HG02623 (cell line): ENCODE measurements around the gene SNX9.

Source experiments
- ATAC-seq: cut with Tn5 transposase; IDR thresholded peaks from one replicate; pipeline ENCODE4 v1.9.1; 2021; ENCODE audit warnings: moderate library complexity; ENCODE audit not compliant: unreplicated experiment

SNX9 gene

DNA sequence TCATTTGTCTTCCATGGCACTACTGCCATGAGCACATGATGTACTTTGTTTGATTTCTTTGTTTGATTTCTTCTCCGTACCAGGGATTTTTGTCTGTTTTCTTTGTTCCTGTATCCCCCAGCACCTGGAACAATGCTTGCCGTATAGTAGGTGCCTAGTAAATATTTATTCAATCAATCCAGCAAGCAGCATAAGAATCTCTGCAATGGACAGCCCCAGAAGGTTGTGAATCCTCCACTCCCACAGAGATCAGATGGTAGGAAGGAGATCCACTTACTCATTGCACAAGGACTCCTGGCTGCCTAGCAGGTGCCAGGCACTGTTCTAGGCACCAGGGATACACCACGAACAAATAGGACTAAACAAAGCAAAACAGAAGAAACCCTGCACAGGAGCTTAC is 151.9 kb downstream of the SNX9 start:
- no peak for ATAC-seq

DNA sequence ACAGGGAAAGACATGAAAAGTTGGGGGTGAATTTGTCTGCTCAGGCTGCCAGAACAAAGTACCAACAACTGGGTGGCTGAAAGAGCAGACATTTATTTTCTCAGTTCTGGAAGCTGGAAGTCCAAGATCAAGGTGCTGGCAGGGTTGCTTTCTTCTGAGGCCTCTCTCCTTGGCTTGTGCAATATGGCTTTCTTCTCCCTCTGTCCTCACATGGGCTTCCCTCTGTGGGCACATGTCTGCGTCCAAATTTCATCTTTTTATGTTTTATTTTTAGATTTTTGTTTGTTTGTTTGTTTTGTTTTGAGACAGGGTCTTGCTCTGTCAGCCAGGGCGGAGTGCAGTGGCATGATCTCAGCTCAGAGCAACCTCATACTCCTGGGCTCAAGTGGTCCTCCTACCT is 152.4 kb downstream of the SNX9 start:
- no peak for ATAC-seq

DNA sequence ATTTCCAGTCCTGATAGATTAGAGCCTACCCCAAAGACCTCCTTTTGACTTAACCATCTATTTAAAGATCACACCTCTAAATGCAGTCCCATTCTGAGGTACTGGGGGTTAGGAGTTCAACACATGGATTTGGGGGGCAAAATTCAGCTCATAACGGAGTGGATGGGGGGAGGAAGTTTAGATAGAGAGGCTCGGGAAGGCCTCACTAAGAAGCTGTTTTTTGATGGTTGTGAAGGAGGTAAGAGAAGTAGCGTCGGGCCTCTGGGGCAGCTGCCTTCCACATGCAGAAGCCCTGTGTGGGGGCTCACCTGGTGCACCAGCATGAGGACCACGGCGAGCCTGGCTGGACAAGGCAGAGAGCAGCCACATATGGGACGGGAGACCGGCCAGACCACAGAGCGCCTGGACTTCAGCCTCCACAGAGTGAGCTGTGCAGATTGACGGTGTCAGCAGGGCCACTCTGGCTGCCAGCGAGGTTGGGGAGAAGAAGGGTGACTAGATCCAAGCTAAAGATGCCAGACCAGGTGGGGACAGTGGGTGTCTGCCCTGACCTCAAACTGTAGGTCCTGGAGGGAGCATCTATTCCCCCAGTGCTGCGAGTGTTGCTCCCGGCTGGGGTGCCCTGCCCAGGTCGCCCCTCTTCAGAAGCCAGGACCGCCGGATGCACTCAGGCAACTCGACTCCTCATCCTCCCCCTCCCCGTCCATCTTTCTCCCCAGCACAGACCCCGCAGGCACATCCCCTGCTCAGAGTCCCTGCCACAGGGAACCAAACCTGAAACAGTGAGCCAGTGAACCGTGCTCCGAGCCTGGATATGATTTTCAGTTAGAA is 153.5 kb downstream of the SNX9 start:
- ATAC-seq = no peak

DNA sequence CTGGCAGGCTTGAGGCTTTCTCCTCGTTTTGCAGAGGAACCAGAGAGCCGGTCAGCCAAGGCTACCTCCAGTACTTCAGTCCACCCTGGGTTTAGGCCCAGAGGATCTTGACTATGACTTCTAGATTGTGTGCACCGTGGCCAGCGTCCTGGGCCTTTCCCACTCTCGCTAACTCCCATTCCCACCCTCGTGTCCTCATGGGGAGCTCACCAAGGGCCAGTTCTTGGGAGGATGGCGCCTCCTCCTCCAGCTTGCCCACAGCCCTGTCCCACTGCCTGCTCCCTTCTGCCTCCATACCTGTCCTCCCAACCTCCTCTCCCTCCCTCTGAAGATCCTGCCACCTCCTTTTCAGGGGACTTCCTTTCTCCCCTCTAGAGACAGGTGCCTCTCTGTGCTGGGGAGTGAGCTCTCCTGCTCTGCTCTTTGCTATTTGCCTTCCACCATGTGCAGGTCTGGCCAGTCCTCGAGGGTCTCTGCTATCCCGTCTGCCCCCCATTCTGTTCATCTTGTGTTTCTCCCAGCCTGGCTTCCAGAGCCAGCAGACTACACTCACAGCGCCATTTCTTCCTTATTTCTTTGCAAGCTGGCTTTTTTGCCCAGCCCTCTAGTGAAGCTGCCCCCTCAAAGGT is 154.2 kb downstream of the SNX9 start:
- no peak for ATAC-seq

DNA sequence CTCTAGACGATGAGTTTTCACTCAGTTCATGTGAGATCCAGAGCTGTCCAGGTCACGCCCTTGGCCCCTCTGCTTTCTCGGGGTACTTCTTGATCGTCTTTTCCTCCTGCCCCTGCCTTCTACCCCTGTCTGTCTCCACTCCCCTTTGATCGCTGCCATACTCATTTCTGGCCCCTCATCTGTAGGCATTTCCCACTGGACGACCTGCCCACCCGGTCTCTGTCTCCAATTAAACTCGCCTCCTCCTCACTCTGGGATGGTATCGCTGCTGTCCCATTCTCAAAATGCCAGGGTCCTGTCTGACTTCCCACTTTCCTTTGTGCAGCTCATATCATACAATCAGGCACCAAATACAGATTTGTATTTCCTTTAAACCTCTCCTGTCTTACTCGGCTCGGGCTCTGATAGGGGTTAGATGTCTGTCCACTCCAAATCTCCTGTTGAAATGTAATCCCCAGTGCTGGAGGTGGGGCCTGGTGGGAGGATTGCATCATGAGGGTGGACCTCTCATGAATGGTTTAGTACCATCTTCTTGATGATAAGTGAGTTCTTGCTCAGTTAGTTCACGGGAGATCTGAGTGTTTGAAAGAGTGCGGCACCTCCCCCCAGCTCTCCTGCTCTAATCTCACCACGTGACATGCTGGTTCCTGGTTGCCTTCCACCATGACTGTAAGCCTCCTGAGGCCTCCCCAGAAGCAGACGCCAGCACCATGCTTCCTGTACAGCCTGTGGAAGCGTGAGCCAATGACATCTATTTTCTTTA is 155.2 kb downstream of the SNX9 start:
- no peak for ATAC-seq

DNA sequence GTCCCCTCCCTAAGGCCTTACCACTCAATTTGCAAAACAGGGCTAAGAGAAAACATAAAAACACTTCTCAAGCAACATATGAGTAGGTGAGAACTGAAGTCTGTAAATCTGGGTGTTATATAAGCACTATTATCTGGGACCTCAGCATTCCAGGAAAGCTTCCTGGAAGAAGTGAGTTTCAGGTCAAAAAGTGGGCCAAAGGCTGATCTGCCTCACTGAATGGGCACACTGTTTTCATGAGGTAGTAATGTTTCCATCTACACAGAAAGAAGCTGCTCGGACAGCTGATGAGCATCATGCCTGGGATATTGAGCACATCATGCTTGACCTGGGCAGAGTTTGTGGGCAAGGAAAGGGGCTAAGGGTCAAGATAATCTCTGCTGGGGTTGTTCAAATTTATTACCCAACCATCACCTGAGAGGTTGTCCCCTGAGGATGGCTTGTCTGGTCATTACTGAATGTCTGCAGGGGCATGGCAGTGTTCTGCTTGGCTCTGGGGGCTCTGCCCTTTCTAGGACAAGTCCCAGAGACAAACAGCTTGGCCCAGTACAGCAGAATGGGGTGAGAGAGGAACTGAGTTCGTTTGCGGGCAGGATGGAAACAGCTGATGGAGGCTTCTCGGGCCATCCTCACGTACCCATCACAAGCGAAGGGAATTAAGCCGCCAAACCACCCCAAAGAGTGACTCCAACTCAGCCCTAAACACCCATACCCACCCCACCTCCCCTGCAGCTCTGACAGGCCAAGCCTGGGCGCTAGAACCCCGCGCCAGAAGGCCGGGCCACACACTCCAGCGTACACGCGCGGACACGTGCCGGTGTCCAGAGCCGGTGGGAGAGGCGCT is 157.5 kb downstream of the SNX9 start:
- ATAC-seq = peak; percentile 18

DNA sequence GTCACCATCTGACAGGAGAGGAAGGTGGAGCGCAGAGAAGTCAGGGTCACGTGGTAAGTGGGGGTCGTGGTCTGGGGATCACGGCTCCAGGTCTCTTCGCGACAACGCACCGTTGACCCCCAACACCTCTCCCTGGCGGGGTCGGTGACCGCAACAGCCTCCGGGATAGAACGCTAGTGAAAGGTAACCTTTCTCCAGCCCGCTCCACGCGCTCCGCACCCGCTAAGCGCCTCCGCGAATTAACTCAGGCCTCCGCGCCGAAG is 158.0 kb downstream of the SNX9 start:
- ATAC-seq = peak; percentile 2

DNA sequence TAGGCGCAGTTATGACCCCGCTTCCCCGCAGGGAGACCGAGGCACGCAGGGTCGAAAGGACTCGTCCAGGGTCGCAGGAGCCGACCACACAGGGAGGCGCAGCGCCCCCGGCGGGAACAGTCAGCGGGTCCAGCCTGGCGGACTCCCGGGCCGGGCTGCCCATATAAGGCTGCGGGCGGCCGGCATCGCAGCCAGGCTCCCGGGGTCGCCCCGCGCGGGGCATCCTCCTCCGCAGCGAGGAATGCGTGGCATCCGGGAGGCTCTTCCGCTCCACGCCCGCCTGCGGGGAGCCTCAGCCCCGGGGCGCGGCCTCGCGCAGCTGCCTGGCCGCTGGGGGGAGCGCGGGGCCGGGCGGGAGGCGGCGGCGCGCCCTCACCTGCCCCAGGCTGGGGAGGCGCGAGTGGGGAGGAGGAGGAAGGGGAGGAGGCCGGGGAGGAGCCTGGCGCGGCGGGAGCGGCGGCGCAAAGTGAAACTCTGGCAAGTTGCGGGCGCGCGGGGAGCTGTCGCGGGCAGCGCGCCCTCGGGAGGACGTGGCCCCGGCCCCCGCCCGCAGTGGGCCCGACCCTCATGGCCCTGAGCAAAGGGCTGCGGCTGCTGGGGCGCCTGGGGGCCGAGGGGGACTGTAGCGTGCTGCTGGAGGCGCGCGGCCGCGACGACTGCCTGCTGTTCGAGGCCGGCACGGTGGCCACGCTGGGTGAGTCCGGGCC is 158.5 kb downstream of the SNX9 start, which contains the start of gene SYNJ2:
Gene SYNJ2 (plus strand): TSS at position 469 of the 707 bp plus-strand sequence. CDS start 99 bp downstream, at position 568.
- ATAC-seq = peak; percentile 76

DNA sequence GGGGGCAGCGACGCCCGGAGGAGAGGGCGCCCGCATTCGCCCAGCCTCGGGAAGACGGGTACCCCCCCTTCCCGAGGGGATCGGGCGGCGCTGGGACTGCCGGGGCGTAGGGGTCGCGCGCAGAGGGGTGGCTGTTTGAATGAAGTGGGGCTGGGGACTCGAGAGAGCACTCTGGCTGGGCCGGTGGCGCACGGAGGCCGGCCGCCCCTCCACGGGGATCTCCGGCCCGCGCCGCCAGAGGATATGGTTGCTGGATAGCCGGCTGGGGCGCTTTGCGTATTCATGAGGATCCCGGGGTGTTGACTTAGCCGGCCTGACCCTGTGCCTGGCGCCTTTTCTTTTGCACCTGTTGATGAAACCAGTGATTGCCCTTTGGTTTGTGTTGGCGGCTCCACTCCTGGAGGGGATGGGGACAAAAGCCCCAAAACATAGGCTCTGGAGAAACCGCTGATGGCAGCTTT is 159.1 kb downstream of the SNX9 start:
- no peak for ATAC-seq

DNA sequence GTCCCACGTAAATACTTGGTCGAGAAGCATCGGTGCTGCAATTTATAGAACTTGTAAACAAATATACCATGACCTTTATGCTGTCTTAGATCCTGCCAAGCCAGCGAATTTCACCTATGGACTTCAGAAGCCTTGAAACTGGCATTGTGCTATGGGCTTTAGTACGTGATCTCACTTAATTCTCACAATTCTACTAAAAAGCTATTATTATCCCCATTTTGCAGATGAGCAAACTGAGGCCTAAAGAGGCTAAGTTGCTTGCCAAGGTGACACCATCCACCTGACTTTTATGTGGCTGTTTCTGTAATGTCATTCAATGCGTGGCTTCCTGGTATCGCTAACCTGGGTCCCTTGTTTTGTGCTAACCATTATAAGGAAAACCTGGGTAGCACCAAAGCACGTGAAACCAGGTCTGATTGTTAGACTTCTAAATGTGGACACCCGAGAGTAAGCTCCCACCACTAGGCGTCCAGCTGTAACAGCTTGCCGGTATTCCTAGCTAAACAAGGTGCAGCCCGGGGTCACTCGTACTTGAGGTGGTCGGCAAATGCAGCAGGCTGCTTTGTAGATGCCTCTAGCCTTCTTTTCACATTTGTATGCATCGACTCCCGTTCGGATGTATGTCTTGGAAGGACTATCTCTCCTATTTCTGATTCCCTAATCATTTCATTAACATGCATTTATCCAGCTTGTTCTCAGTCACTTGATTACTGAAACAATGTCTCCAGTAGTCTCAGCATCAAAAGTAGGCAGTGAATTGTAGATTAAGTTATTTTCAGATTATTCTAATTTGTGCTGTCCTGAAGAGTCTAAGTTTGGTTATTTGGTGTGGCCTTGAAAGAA is 159.7 kb downstream of the SNX9 start:
- ATAC-seq = no peak

DNA sequence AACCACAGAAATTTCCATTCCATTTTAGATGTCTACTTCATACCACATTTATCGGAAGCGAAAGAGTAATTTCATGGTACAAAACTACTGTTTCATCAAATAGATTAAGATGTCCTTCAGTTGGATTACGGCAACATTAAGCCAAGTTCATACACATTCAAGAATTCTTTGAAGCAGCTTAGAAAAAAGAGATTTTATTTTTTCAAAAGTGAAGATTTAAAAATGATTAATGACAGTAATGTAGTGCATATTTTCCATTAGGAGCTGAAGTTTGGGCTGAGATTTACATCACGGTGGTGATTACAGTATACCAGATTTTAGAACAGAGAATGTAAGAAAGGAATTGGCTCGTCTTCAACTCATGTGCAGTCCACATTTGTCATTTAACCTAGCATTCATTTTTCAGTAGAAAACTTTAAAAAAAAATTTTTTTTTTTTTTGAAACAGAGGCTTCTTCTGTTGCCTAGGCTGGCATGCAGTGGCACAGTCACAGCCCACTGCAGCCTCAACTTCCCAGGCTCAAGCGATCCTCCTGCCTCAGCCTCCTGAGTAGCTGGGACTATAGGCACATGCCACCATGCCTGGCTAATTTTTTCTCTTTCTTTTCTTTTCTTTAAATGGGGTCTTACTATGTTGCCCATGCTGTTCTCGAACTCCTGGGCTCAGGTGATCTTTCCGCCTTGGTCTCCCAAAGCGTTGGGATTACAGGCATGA is 160.5 kb downstream of the SNX9 start:
- ATAC-seq = no peak

DNA sequence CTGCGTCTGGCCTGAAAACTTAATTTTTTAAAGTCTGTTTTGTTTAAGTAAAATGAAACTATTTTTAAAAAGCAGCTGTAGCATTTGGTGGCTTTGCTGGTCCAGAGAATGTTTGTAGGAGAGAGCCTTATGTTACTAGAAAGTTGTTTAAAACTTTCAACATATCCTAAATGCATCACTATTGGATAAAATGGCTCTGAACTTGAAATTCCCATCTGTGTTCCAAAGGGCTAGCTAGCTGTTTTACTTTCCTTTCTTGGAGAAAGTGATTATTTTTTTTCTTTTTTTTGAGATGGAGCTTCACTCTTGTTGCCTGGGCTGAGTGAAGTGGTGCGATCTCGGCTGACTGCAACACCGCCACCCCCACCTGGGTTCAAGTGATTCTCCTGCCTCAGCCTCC is 161.1 kb downstream of the SNX9 start:
- ATAC-seq = no peak

DNA sequence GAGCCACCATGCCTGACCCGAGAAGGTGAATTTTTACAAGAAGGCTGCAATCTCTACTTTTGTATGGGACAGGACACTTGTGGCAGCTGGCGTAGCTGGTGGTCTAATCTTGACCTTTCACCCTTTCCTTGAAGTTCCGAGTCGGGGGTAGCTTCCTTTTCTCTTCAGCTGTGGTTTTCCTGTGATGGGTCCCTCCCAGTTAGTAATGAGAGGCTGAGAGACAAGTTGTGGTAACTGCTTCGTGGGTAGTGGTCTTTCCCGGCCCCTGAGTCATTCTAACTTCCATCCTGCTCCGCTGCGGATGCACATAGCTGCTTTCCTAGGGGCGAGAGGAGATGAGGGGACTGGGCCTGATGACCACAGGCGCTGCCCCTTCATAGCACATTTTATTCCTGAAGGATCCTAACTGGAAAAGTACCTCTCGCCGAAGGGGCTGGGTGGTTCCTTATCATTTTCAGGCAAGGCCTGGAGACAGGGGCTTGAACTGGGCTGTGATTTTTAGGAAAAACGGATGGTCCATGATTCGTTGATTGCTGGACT is 161.7 kb downstream of the SNX9 start:
- no peak for ATAC-seq

DNA sequence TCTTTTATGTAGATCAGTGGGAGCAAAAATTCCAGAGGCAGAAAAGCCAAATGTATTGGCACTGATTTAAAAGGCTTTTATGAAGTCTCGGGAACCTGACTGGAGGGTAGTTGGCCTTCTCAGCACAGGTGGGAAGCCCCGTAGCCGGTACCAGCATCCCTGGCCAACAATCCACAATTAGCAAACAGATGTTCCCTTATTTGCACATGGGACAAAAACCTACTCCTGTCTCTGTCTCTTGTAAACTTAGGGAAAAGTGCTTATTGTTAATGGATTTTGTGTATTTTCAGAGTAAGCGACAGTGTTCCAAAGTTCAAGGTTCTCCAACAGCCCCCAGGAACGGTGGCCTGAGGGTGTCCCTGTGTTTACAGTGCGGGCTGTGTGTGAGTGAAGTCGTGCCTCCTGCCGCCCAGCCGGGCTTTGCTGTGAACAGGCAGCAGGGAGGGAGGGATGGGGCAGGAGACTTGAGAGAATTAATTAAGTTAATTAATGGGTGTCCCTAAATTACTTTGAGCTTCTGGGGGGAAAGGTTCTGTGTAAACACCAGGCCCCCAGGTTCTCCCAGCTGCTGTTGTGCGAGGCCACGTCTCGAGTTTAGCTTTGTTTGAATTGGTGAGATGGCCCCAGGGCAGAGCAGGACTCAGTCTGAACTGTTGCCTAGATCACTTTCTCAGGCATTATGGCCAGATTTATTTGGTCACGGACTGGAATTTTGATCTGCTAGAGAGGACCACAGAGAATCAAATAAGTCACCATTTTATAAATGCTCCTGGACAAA is 162.5 kb downstream of the SNX9 start:
- no peak for ATAC-seq

DNA sequence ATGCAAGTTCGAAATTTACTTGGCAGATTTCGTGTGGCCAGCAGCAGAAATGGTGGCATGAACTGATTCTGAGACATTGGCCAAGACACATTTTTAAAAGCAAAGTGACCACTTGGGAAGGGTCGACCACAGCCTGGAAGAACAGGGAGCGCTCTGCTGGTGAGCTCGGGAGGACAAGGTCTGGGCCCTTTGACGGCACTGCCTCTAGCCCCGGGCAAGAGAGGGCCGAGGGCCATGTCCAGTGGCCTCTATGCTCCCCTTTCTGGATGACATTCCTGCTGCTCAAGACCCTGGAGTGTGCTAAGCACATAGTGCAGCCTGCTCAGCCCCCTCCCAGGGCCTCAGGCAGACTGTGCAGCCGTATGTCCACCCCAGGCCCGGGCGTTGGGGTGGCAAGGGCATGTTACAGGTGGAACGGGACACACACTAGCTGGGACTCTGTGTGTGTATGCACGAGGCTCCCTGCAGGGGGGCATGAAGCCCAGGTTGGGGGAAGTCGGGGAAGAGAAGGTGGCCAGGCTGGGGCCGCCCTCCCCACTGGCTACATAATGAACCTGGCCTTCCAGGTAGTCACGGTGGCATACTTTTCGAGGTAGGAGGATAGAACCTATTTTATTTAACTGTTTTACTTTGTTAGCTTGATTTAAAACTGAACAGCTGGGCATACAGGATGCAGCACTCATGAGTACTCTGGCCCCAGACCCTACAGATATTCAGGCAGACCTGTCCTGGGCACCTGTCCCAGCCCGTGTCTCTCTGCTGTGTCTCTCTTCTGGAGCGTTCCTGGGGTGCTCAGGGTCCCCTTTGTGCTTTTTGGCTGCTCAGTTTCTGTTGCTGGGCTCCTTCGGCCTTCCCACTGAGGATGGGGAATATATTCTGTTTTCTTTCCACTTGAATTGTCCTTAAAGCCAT is 165.0 kb downstream of the SNX9 start:
- no peak for ATAC-seq

DNA sequence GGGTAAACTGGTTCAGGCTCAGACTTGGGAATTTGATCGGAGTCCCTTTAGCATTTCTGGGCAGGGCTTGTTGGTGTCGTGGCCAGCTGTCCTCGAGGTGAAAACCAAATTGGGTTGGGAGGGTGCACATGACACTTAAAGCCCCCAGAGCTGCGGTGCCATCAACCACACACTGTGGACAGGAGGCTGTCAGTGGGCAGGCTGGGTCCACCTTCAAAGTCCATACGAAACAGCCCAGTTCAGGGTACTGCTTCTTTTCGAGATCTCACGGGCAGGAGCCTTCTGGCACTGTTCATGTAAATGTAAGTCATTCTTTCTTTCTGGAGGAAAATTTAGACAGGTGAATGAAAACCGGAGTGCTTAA is 165.6 kb downstream of the SNX9 start:
- no peak for ATAC-seq
